ENCODE data around the gene SYTL4. TPM values are rescaled to one million over a fixed set of nuclear protein-coding genes. Genes with fewer than 3 reads are reported as not detected.

SYTL4 gene
- total RNA-seq, 1 experiment from 2014 or later = 0.13 TPM

- no peak for DNase-seq
- no peak overlapping the region for H2BK120ac ChIP-seq (ENCODE audit: low read depth, low read length, poor library complexity, severe bottlenecking)
- no peak overlapping the region for H3K4me3 Mint-ChIP-seq
- no peak overlapping the region for H2AK5ac ChIP-seq (ENCODE audit: insufficient read length, low read length)
- no CpG with 5 or more reads among the region's 11 CpGs for WGBS (ENCODE audit: extremely low coverage, insufficient read length, low lambda C conversion rate)
- peaks cover 4% of the 10 kb centered on the region for H3K9me3 ChIP-seq (ENCODE audit: control insufficient read depth, low read depth, low read length)
- H3K27ac Mint-ChIP-seq = no peak overlapping the region
- no peak overlapping the region for H4K8ac ChIP-seq (replicated peaks; ENCODE audit: insufficient read length, low read depth, low read length)
- no peak overlapping the region for H3K4me2 ChIP-seq (ENCODE audit: insufficient read depth, insufficient read length, low read length)
- no peaks in the 10 kb centered on the region for H3K79me1 ChIP-seq (ENCODE audit: insufficient read depth, low read depth, low read length, poor library complexity, severe bottlenecking)
- no peak overlapping the region for H3K18ac ChIP-seq (ENCODE audit: insufficient read length, low read depth, low read length)
- TF ChIP-seq CTCF (conservative IDR thresholded peaks at IDR 0.05) = no peak
- H3T11ph ChIP-seq (ENCODE audit: low read length) = no peak overlapping the region
- H3K23me2 ChIP-seq (ENCODE audit: insufficient read length, low read depth, low read length, poor library complexity, severe bottlenecking) = no peaks in the 10 kb centered on the region
- no peak overlapping the region for H2BK20ac ChIP-seq (ENCODE audit: low read depth, low read length, poor library complexity, severe bottlenecking)
- H4K5ac ChIP-seq (ENCODE audit: insufficient read length, low read depth, low read length) = no peak overlapping the region
- no peak overlapping the region for H3K4ac ChIP-seq (ENCODE audit: low read depth, low read length)
- H3K14ac ChIP-seq (ENCODE audit: insufficient read depth, low read length) = no peak overlapping the region
- H2AFZ ChIP-seq (ENCODE audit: low read length) = no peak overlapping the region
- no peaks in the 10 kb centered on the region for H3K27me3 ChIP-seq (ENCODE audit: insufficient read depth, low read length)
- peaks cover 3% of the 10 kb centered on the region; the same call in 1 of the 2 replicates for H3K4me1 ChIP-seq (ENCODE audit: insufficient read depth, low read length)
- H3K9me3 Mint-ChIP-seq = peaks cover 3 to 69% of the 10 kb centered on the region in 2 experiments; a peak in 4 of 5 replicates
- H4K20me1 ChIP-seq (ENCODE audit: control insufficient read depth, insufficient read depth, insufficient read length) = no peaks in the 10 kb centered on the region
- no peak overlapping the region for H3K27ac ChIP-seq (ENCODE audit: insufficient read length, low read depth, low read length)
- no peak overlapping the region for H2BK5ac ChIP-seq (ENCODE audit: insufficient read length, low read length)
- no peak overlapping the region for H3K23ac ChIP-seq (ENCODE audit: insufficient read length, low read depth, low read length)
- H2BK15ac ChIP-seq (ENCODE audit: low read depth, low read length) = no peak overlapping the region
- H3K4me1 Mint-ChIP-seq = peaks cover 6 to 15% of the 10 kb centered on the region in 2 experiments
- H3K27me3 Mint-ChIP-seq (ENCODE audit: low read depth) = peaks cover 6% of the 10 kb centered on the region
- no peak overlapping the region for H2BK12ac ChIP-seq (ENCODE audit: insufficient read length, low read depth, low read length)
- no peaks in the 10 kb centered on the region for H3K79me2 ChIP-seq (ENCODE audit: insufficient read depth, low read length)
- H3K9ac ChIP-seq (ENCODE audit: extremely low read depth, insufficient read length, low read length) = no peak overlapping the region
- no peak overlapping the region for H4K91ac ChIP-seq (ENCODE audit: insufficient read length, low read depth, low read length)
- no peak overlapping the region for H3K56ac ChIP-seq (ENCODE audit: insufficient read length, low read depth, low read length)
- peaks cover 0 to 2% (median 0%) of the 10 kb centered on the region in 3 experiments; a peak in 4 of 7 replicates for H3K36me3 Mint-ChIP-seq (ENCODE audit: insufficient read depth in 1 of 3, low read depth in 3 of 3)
Observed at GRCh38 chrX:100643212-100643611, 88.7 kb downstream of the SYTL4 start.

Measured in H9 (cell line).